H1 (cell line): Measurements from ENCODE around the gene ARID2. TPM values are rescaled to one million over a fixed set of nuclear protein-coding genes. Genes with fewer than 3 reads are reported as not detected.

ENCODE experiments used
- CTCF ChIA-PET: fragments of 300-600 bp; sonication (Branson Sonifier 250); formaldehyde crosslinking; loops from one replicate; lab custom pipeline; 2021; ENCODE audit not compliant: partially characterized antibody; lab: Charles Lee
- POLR2A ChIA-PET: fragments of 300-600 bp; sonication (Branson Sonifier 250); formaldehyde crosslinking; loops from one replicate; lab custom pipeline; 2021; ENCODE audit warnings: inconsistent platforms; ENCODE audit not compliant: partially characterized antibody; lab: Charles Lee
- DNase-seq, 2 experiments: peaks; one replicate each; pipeline versions ENCODE4 v3.0.0 to v3.0.0-alpha.2; 2010 to 2022; ENCODE audit warnings: low spot score in 2 of 2, low read depth in 1 of 2, mixed read lengths in 1 of 2
- FAIRE-seq: peaks from 2 replicates; lab custom pipeline; 2011; peaks lifted over from hg19 to GRCh38; lab: Jason Lieb, UNC
- H2AFZ ChIP-seq: 2 replicates; pipeline ENCODE4 v1.8.1; 2012; ENCODE audit warnings: low read length, inconsistent platforms
- H2AK5ac ChIP-seq: 2 replicates; pipeline ENCODE4 v1.6.1; 2013; ENCODE audit warnings: low read depth, low read length
- H2BK120ac ChIP-seq: replicated peaks from 2 replicates; pipeline ENCODE3; 2013; ENCODE audit warnings: low read depth, low read length, inconsistent platforms
- H2BK12ac ChIP-seq: 2 replicates; pipeline ENCODE4 v1.6.1; 2013; ENCODE audit warnings: low read depth, low read length
- H2BK15ac ChIP-seq: 2 replicates; pipeline ENCODE4 v1.6.1; 2013; ENCODE audit warnings: low read length
- H2BK20ac ChIP-seq: 2 replicates; pipeline ENCODE4 v1.6.1; 2013; ENCODE audit warnings: low read length
- H2BK5ac ChIP-seq: 2 replicates; pipeline ENCODE4 v1.6.1; 2013; ENCODE audit warnings: low read depth, low read length
- H3K14ac ChIP-seq: 2 replicates; pipeline ENCODE4 v1.6.1; 2013; ENCODE audit warnings: inconsistent platforms; ENCODE audit not compliant: insufficient read length
- H3K18ac ChIP-seq: 2 replicates; pipeline ENCODE4 v1.6.1; 2013; ENCODE audit warnings: low read length; ENCODE audit errors: extremely low read depth
- H3K23ac ChIP-seq: 2 replicates; pipeline ENCODE4 v1.6.1; 2013; ENCODE audit warnings: inconsistent platforms; ENCODE audit not compliant: insufficient read length
- H3K23me2 ChIP-seq: 2 replicates; pipeline ENCODE4 v1.6.1; 2013; ENCODE audit warnings: low read depth, low read length
- H3K27ac ChIP-seq: 2 replicates; pipeline ENCODE4 v1.6.1; 2011; ENCODE audit warnings: low read depth, low read length, inconsistent platforms
- H3K27me3 ChIP-seq, 4 experiments: replicated peaks in 1 of 4; 1 replicate in 1 of 4; 2 replicates in 3 of 4; pipeline versions ENCODE4 v1.6.1 to v1.8.1; 2011 to 2013; ENCODE audit warnings: low read length in 3 of 4, mild to moderate bottlenecking in 3 of 4, inconsistent platforms in 2 of 4, mixed read lengths in 2 of 4, moderate library complexity in 1 of 4; ENCODE audit not compliant: control insufficient read depth in 3 of 4, insufficient read depth in 3 of 4; ENCODE audit errors: extremely low read depth in 1 of 4
- H3K36me3 ChIP-seq, 4 experiments: 2 replicates each; pipeline versions ENCODE4 v1.6.1 to v1.8.1; 2011 to 2013; ENCODE audit warnings: mild to moderate bottlenecking in 4 of 4, low read length in 3 of 4, moderate library complexity in 2 of 4, control low read depth in 1 of 4, inconsistent platforms in 1 of 4; ENCODE audit not compliant: insufficient read depth in 4 of 4, control insufficient read depth in 2 of 4
- H3K4ac ChIP-seq: replicated peaks from 2 replicates; pipeline ENCODE3; 2013; ENCODE audit warnings: low read length, low read depth, mixed read lengths, inconsistent platforms; ENCODE audit not compliant: insufficient read length
- H3K4me1 ChIP-seq, 4 experiments: replicated peaks in 1 of 4; 1 replicate in 1 of 4; 2 replicates in 3 of 4; pipeline versions ENCODE4 v1.6.1 to v1.8.1; 2011 to 2013; ENCODE audit warnings: low read length in 3 of 4, inconsistent platforms in 2 of 4, mixed read lengths in 1 of 4; ENCODE audit not compliant: insufficient read depth in 4 of 4, control insufficient read depth in 3 of 4
- H3K4me2 ChIP-seq, 2 experiments: 2 replicates each; pipeline versions ENCODE4 v1.6.1 to v1.8.1; 2011 to 2013; ENCODE audit warnings: low read depth in 2 of 2, low read length in 2 of 2, control low read depth in 1 of 2, inconsistent platforms in 1 of 2, mild to moderate bottlenecking in 1 of 2; ENCODE audit not compliant: insufficient read depth in 1 of 2
- H3K4me3 ChIP-seq, 4 experiments: fragments of 200-600, 300-600 bp in 1 of 4; sonication (generic), shearing (Covaris generic), sonication (Bioruptor Twin) in 1 of 4; 2 replicates each; pipeline versions ENCODE4 v1.5.1 to v1.8.1; 2011 to 2016; ENCODE audit warnings: low read length in 4 of 4, low read depth in 3 of 4, control low read depth in 2 of 4, inconsistent platforms in 2 of 4, mild to moderate bottlenecking in 2 of 4, mixed read lengths in 1 of 4, moderate library complexity in 1 of 4; ENCODE audit not compliant: insufficient read depth in 2 of 4; ENCODE audit errors: extremely low read depth in 1 of 4
- H3K56ac ChIP-seq: replicated peaks from 2 replicates; pipeline ENCODE3; 2013; ENCODE audit warnings: low read depth, mild to moderate bottlenecking, mixed read lengths, low read length, inconsistent platforms; ENCODE audit not compliant: insufficient read length
- H3K79me1 ChIP-seq: 2 replicates; pipeline ENCODE4 v1.6.1; 2013; ENCODE audit warnings: low read depth, low read length, control low read depth
- H3K79me2 ChIP-seq, 2 experiments: 2 replicates each; pipeline versions ENCODE4 v1.6.1 to v1.8.1; 2012 to 2013; ENCODE audit warnings: low read length in 2 of 2, mild to moderate bottlenecking in 2 of 2, inconsistent platforms in 1 of 2; ENCODE audit not compliant: insufficient read depth in 2 of 2, control insufficient read depth in 1 of 2
- H3K9ac ChIP-seq, 4 experiments: replicated peaks in 1 of 4; 1 replicate in 1 of 4; 2 replicates in 3 of 4; pipeline versions ENCODE4 v1.6.1 to v1.8.1; 2011 to 2013; ENCODE audit warnings: low read depth in 3 of 4, low read length in 3 of 4, control low read depth in 2 of 4, mild to moderate bottlenecking in 2 of 4, moderate library complexity in 2 of 4, inconsistent platforms in 1 of 4; ENCODE audit errors: extremely low read depth in 1 of 4
- H3K9me3 ChIP-seq, 2 experiments: 2 replicates each; pipeline versions ENCODE4 v1.6.1 to v1.8.1; 2012 to 2013; ENCODE audit warnings: mild to moderate bottlenecking in 2 of 2, moderate library complexity in 2 of 2, control low read depth in 1 of 2, inconsistent platforms in 1 of 2, low read depth in 1 of 2, low read length in 1 of 2, mixed read lengths in 1 of 2; ENCODE audit not compliant: insufficient read depth in 2 of 2
- H4K20me1 ChIP-seq, 2 experiments: replicated peaks in 1 of 2; 2 replicates each; pipeline versions ENCODE3 to v1.8.1; 2011 to 2013; ENCODE audit warnings: inconsistent platforms in 2 of 2, low read length in 2 of 2, mild to moderate bottlenecking in 1 of 2; ENCODE audit not compliant: insufficient read depth in 2 of 2, control insufficient read depth in 1 of 2
- H4K5ac ChIP-seq: 2 replicates; pipeline ENCODE4 v1.6.1; 2013; ENCODE audit warnings: low read length, low read depth, mixed read lengths, inconsistent platforms; ENCODE audit not compliant: insufficient read length
- H4K8ac ChIP-seq: 2 replicates; pipeline ENCODE4 v1.8.0; 2013; ENCODE audit warnings: mild to moderate bottlenecking, moderate library complexity, low read length, inconsistent platforms; ENCODE audit not compliant: insufficient read depth; ENCODE audit errors: extremely low read depth
- H4K91ac ChIP-seq: replicated peaks from 2 replicates; pipeline ENCODE3; 2013; ENCODE audit warnings: low read length, mixed read lengths, inconsistent platforms; ENCODE audit not compliant: insufficient read length
- CBX8 ChIP-seq: fragments of 300-800, 300-1000 bp; sonication (generic); IDR thresholded peaks from 2 replicates; pipeline ENCODE4 v1.7.1; 2016; ENCODE audit warnings: low read depth, low read length, borderline replicate concordance
- JUND ChIP-seq: IDR thresholded peaks from 2 replicates; pipeline ENCODE4 v1.6.1; 2011; ENCODE audit warnings: mild to moderate bottlenecking, improper control_type of control experiment, low read length
- NANOG ChIP-seq: IDR thresholded peaks from 2 replicates; pipeline ENCODE4 v1.6.1; 2011; ENCODE audit warnings: low read length, low read depth, mild to moderate bottlenecking, inconsistent platforms; ENCODE audit not compliant: insufficient read depth, poor library complexity, severe bottlenecking
- RFX5 ChIP-seq: IDR thresholded peaks from 2 replicates; pipeline ENCODE4 v1.6.1; 2011; ENCODE audit warnings: low read depth, low read length, improper control_type of control experiment, borderline replicate concordance
- SAP30 ChIP-seq: fragments of 300-600 bp; sonication (generic); IDR thresholded peaks from 2 replicates; pipeline ENCODE4 v1.7.1; 2012; ENCODE audit warnings: low read length, moderate library complexity, mild to moderate bottlenecking, inconsistent platforms; ENCODE audit not compliant: insufficient read depth, insufficient replicate concordance
- SIN3A ChIP-seq, 2 experiments: IDR thresholded peaks in 1 of 2; conservative IDR thresholded peaks in 1 of 2; 2 replicates each; pipeline ENCODE4 v1.6.1; 2011 to 2012; ENCODE audit warnings: low read length in 2 of 2, improper control_type of control experiment in 1 of 2, low read depth in 1 of 2, mild to moderate bottlenecking in 1 of 2
- SP1 ChIP-seq: IDR thresholded peaks from 2 replicates; pipeline ENCODE4 v1.6.1; 2011; ENCODE audit warnings: low read depth, low read length
- WGBS, 2 experiments: shearing (Covaris generic) in 1 of 2; methylation state at CpG; one replicate each; pipeline versions ENCODE4 v1.1.6 to v1.1.7; 2013 to 2015; ENCODE audit warnings: low lambda C conversion rate in 2 of 2, mixed read lengths in 2 of 2, inconsistent platforms in 1 of 2, low coverage in 1 of 2, missing lambda C conversion rate in 1 of 2; ENCODE audit not compliant: insufficient replicate concordance in 2 of 2, insufficient coverage in 1 of 2, insufficient read length in 1 of 2; ENCODE audit errors: extremely low coverage in 1 of 2, missing lambda C conversion rate in 1 of 2; 5-methylcytosine and 5-hydroxymethylcytosine counted together
- polyA plus RNA-seq, 7 experiments: library from polyadenylated mRNA; depleted of rRNA in 3 of 7; stranded (reverse) in 5 of 7; unstranded in 2 of 7; fragments of >200 nt in 5 of 7; fragments of 200-250 nt in 2 of 7; gene quantifications; 1 replicate in 5 of 7; 2 replicates in 1 of 7; 4 replicates in 1 of 7; pipeline versions ENCODE4 v1.2.1 to v1.2.3, GENCODE V29; 2011 to 2013; ENCODE audit warnings: missing spikeins in 2 of 7, mixed read lengths in 2 of 7
- total RNA-seq: library from RNA; stranded (reverse); fragmentation: NEBNext Ultra II Directional; extraction: Animal tissue kit (Norgen Biotek cat#: 25700); gene quantifications from 2 replicates; pipeline ENCODE4 v1.2.1, GENCODE V29; 2021

The ARID2 gene
- total and polyA plus RNA-seq, 2 of the 8 experiments (the other 6 are each of a cell fraction or from before 2014, with no cell fraction given): 32.0 to 45.2 TPM

DNA sequence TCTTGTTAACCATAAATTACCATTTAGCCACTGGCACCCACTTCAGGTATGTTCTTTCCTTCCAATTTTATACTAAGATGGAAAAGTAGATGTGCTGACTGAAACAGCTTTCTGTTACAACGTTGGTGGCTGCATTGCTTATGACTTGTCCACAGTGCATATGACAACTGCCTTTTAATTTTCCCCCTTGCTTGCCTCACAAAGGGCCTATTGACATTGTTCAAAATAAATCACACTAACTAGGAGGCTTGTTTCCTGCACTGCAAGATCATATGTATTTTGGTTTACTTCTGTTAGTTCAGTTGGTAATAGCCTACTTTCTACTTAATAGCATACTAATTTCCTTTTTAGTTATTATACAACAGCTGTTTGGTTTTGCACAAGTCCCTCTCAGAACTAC is 205.4 kb downstream of the ARID2 start:
- Histone ChIP-seq H3K56ac (no peak overlapping the region), H3K9ac (no peak overlapping the region), H3K27me3 (no peaks in the 10 kb centered on the region), H3K14ac (no peak overlapping the region), H3K36me3 (peaks cover 0 to 16% (median 8%) of the 10 kb centered on the region in 4 experiments; a peak in 6 of 8 replicates), H3K18ac (no peak overlapping the region), H4K8ac (no peak overlapping the region), H3K27ac (no peak overlapping the region), H4K91ac (no peak overlapping the region), H3K79me2 (no peaks in the 10 kb centered on the region), H3K23ac (no peak overlapping the region), H3K79me1 (no peaks in the 10 kb centered on the region), H2BK15ac (no peak overlapping the region), H3K9me3 (no peaks in the 10 kb centered on the region), H2BK20ac (no peak overlapping the region), H2BK5ac (no peak overlapping the region), H3K4me2 (no peak overlapping the region), H2AK5ac (no peak overlapping the region), H3K4me1 (no peaks in the 10 kb centered on the region), H2BK120ac (no peak overlapping the region), H3K4ac (no peak overlapping the region), H3K23me2 (no peaks in the 10 kb centered on the region), H4K20me1 (peaks cover 0 to 2% of the 10 kb centered on the region in 2 experiments), H3K4me3 (no peak overlapping the region), H2AFZ (no peak overlapping the region), H2BK12ac (no peak overlapping the region), H4K5ac (no peak overlapping the region)
- 85% methylated on average over 1 of the region's 1 CpG; no CpG with 5 or more reads in 1 of the 2 experiments for WGBS, 2 experiments
- POLR2A ChIA-PET: interaction anchor here (0.6 kb wide), 1 partner anchor 14 kb away, joined by 3 read pairs; no protein-coding TSS in a partner anchor
- DNase-seq (no peak), FAIRE-seq (no peak)
- CTCF ChIA-PET: interaction anchor here (1.0 to 1.2 kb wide), 3 partner anchors 10 to 42 kb away, joined by 3 to 6 read pairs (median 3); no protein-coding TSS in a partner anchor
- no peak for TF ChIP-seq RFX5
- no peak for TF ChIP-seq NANOG
- TF ChIP-seq SAP30: no peak
- no peak for TF ChIP-seq CBX8
- TF ChIP-seq SP1: no peak
- no peak for TF ChIP-seq JUND
- TF ChIP-seq SIN3A (conservative IDR thresholded peaks at IDR 0.05 in 1 of 2, IDR thresholded peaks at IDR 0.05 in 1 of 2; ENCODE audit: low read depth in 1 of 2, low read length in 2 of 2): no peak
